NCI-H2029 (cell line): ENCODE data around the gene CLK1.
"Not testable (repeated sequence)": the region's sequence is repeated elsewhere in the genome, so short reads cannot be mapped to it uniquely, and the experiment has no call there.

Source experiments
- DNase-seq: peaks from one replicate; lab custom pipeline; 2025; lab: John Stamatoyannopoulos, UW

Gene CLK1

DNA sequence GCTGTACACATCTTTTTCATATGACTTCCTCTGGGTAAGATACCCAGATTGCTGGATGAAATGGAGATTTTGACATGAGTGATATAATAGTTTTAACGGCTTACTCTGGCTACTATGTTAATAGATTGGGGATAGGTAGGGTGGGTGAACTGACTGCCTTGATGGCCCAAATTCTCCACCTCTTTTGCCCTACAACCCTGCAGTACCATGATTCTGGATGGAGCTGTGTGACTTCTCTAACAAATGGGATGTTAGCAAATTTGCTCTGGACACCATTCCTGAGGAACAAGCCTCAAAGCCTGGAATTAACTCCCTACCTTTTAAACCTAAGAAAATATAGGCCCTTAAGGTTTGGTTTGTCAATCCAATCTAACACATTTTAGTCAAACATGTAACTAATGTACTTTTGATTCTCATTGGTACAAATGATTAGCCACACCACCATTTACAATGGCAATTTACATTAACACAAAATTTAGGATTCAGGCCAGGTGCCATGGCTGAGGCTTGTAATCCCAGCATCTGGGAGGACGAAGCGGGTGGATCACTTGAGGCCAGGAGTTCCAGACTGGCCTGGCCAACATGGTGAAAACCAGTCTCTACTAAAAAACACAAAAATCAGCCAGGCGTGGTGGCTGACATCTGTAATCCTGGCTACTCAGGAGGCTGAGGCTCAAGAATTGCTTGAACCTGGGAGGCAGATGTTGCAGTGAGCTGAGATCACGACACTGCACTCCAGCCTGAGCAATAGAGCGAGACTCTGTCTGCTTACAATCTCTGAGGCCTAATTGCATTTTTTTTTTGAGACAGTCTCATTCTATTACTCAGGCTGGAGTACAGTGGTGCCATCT is 12.8 kb downstream of the CLK1 start:
- no peak for DNase-seq

DNA sequence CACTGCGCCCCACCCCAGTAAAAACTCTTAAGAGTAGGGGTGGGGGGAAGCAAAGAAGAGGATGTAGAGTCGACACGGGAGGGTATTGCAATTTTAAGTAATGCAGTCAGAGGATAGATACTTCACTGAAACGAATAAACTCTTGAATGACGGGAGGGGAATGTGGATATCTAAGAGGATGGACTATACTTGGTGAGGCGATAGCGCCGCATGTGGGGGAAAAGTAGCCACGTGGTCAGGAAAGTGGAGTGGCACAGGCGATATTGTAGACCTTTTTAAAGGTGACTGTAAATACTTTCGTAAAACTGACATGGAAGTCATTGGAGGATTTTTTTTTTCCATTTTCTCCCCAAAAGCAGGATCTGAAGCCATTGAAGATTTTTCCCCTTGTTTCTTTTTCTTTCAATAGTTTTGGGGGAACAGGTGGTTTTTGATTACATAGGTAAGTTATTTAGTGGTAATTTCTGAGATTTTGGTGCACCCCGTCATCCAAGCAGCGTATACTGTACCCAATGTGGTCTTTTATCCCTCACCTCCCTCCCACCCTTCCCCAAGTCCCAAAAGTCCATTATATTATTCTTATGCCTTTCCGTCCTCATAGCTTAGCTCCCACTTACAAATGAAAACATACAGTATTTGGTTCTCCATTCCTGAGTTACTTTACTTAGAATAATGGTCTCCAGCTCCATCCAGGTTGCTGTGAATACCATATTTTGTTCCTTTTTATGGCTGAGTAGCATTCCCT is 13.8 kb downstream of the CLK1 start:
- DNase-seq = no peak

DNA sequence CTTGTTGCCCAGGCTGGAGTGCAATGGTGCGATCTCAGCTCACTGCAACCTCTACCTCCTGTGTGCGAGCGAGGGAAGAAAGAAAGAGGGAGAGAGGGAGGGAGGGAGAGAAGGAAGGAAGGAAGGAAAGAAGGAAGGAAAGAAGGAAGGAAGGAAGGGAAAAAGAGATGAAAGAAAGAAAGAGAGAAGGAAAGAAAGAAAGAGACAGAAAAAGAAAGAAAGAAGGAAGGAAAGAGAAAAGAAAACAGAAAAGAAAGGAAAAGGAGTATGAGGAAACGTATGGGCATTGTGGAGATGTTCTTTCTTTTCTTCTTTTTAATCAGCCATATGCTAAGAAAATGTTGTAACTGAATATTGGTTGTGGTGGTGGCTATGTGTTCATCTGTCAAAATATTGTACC is 16.5 kb downstream of the CLK1 start:
- no peak for DNase-seq

DNA sequence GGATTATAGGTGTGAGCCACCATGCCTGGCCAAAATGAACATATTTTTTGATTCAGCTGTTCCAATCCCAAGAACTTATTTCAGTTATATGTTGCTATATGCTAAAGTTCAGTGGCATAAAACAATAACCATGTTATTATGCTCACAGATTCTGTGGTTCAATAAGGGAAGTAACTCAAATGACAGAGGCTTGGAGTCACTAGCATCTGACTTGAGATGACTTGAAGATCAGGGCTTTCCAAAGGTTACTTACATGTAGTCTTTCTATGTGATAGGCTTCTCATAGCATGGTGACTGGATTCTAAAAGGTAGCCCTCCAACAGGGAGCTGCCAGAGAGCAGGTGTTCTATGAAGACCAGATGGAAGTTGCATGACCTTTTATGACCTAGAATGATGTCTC is 17.2 kb downstream of the CLK1 start:
- DNase-seq = no peak

DNA sequence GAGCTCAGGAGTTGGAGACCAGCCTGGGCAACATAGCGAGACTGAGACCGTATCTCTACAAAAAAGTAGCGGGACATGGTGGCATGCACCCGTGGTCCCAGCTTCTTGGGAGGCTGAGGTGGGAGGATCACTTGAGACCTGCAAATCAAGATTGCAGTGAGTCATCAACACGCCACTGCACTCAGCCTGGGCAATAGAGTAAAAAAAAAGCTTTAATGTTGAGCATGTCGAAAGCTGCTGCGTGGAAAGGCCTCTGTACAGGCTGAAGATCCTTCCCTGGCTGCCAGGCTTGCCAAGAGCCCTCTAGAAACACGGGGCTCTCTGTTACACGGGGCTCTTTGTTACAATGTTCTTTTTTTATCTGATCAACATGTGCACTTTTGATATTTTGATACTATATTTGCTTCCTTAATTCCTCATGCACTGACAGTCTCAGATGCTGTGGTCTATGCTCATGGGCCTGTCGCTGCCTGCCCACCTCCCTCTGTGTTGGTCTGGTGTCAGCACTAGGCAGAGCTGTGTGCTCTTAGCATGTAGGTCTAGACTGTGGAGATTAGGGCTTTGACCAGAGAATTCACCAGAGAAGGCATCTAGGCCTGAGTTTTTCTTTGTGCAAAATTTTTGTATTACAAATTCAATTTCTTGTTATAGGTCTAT is 18.7 kb downstream of the CLK1 start:
- DNase-seq = no peak

DNA sequence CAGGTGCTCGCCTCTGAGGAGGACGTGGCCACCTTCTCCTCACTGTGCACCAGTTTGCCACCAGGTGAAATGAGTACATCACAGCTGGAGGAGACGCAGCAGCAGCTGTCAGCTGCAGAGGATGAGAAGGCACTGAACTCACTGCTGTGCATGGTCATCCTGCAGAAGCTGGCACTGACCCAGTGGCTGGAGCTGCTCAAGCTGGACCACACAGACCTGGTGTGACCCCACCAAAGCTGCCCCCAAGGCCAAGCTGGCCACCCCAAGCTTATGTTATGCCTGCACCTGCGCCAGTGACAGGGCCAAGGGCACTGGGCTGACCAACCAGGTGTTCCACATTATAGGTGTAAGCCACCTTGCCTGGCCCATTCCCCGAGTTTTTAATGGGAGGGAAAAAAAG is 19.3 kb downstream of the CLK1 start:
- no peak for DNase-seq

DNA sequence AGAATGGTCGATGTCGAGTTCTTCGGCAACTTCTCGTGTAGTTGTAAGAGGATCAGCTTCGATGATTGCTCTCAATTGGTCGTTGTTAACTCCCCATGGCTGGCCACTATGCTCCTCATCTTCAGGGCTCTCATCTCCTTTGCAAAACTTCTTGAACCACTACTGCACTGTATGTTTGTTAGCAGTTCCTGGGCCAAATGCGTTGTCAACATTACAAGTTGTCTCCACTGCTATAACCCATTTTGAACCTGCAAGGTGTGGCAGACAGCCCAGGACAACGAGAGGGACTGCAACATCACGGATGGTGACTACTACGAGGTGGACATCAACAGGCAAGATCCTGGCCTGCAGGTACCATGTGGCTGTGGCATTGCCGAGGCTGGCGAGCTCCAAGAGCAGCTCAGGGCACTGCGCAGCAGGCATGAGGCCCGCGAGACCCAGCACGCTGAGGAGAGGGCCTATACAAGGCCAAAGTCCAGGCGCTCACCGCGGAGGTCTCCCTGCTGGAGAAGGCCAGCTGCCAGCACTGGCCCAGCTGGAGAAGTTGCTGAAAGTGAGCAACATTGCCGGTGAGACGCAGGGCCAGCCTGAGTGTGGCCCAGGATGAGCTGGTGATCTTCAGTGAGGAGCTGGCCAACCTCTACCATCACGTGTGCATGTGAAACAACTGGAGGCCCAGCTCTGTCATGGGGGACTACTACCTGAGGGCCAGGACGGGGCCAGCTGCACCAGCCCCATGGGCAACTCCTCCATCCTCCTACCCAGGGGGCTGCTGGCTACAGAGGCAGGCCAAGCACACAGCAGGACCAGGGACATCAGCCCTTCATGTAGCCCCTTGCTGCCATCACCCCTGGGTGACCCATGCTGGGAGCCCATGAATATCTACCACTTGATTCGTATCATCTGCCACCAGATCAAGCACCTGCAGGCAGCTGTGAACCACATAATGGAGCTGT is 20.2 kb downstream of the CLK1 start:
- DNase-seq = no peak

DNA sequence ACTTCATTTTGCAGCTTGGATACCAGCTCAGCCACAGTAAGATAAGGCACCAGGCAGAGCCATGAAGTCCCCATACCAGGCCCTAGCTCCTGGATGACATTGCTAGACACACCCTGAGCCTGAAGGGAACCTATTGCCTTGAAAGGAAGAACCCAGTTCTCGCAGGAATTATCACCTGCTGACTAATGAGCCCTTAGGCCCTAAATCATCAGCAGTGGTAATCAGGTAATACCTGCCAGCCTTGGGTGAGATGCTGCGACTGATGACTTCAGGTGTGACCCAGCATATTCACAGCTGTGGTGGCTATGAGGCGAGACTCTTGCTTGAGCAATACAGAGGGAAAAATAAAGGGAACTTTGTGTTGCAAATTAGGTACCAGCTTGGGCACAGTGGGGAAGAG is 24.9 kb downstream of the CLK1 start:
- no peak for DNase-seq

DNA sequence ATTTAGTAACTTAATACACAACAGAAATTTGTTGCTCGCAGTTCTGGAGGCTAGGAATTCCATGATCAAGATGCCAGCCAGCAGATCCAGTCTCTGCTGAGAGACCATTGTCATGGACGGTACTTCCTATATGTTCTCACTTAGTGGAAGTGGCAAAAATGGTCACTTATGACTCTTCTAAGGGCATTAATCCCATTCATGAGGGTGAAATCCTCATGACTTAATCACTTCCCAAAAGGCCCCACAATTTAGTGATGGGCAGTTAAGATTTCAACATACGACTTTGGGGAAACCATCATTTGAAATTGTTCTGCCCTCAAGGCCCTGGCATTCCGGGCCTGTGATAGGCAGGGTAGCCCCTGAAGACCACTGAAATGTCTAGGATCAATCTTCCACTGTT is 29.8 kb downstream of the CLK1 start:
- no peak for DNase-seq

DNA sequence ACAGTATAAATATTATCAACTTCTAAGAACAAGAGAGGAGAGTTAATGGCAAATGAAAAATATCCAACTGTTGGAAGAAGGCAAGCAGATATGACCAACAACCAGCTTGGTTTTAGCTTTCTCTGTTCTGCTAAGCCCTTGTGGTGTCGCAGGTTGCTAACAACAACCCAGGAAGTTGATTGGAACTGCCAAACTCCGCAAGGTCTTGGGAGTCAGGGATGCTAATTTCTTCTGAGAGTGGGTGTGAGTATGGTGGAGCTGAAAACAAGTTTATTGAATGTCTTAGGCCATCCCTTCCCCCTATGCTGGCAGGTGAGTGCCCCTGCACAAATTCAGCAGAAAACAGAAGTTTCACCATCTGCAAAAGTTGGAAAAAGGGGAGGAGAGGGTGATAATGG is 35.2 kb downstream of the CLK1 start:
- DNase-seq = no peak

DNA sequence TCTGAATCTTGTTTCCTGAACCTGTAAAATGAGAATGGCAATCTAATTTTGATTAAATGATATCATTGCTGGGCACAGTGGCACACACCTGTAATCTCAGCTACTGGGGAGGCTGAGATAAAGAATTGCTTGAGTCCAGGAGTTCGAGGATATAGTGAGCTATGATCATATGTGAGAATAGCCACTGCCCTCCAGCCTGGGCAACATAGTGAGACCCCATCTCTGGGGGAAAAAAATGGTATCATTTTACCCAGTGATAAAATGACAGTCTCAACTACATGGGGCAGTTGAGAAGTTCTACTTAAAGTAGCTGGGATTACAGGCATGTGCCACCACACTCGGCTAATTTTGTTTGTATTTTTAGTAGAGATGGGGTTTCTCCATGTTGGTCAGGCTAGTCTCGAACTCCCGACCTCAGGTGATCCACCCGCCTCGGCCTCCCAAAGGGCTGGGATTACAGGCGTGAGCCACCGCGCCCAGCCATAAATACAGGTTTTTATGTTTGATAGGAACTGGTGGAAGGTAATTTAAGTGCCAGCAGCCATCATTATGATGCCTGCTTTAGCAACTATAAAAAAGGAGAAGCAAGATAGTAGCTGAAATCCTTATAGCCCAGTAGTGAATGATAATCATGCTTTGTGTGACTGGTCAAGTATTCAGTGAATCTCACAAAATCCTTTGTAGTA is 35.7 kb downstream of the CLK1 start:
- DNase-seq = no peak

DNA sequence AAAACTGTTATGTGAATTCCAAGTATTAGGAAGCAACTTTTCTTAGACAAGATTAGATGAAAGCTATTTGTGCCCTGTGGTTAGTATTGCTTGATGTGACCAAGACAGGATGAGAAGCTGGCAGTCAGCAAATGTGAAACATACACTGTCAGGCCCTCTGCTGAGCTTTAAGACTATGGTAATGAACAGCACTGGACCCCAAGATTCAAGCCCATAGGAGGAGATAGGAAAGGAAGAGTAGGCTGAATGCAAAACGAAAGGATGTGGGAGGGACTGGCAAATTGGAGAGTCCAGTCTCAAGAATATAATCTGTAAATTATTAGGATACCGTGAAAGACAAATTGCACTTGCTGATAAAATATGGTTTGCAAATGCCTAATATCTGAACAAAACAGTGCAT is 36.4 kb downstream of the CLK1 start:
- DNase-seq = no peak

DNA sequence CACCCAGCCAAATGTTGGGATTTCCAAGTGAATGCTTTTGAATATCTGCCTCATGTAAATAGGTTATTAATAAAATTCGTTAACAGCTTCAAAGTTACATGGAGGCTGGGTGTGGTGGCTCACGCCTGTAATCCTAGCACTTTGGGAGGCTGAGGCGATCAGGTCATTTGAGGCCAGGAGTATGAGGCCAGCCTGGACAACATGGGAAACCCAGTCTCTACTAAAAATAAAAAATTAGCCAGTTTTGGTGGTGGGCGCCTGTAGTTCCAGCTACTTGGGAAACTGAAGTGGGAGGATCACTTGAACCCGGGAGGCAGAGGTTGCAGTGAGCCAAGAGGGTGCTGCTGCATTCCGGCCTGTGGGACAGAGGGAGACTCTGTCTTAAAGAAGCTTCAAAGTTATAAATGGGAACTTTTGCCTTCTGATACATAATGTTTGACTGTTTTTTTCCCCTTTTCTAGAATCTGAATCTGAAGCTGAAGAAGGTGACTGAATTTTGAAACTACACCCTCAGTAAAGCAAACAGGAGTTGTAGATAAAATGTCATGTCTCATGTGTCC is 42.7 kb downstream of the CLK1 start:
- DNase-seq = no peak

DNA sequence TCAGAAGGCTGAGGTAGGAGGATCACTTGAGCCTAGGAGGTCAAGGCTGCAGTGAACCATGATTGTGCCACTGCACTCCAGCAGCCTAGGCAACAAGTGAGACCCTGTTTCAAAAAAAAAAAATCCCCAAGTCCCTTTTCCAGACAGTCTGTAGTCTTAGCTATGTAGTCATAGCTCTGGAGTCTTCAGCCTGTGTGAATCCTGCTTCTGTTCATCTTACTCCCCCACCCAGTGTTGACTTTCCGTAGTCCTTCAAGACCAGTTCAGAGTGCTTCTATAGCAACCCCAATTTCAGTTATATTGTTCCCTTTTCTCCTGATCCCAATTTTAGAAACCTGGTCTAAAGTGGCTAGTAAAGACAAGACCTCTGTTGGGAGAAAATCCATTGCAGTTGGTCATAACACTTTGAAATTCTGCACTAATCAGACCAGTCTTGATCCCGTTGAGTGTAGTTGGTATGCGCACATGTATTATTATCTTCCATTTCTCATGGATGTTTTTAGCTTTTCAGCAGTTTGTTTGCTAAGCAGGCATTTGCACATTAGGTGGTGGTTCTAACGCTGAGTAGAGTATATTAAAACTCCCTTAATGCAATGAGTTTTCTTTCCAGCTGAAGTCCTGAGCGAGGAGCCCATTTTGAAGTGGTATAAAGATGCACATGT is 43.8 kb downstream of the CLK1 start:
- no peak for DNase-seq

DNA sequence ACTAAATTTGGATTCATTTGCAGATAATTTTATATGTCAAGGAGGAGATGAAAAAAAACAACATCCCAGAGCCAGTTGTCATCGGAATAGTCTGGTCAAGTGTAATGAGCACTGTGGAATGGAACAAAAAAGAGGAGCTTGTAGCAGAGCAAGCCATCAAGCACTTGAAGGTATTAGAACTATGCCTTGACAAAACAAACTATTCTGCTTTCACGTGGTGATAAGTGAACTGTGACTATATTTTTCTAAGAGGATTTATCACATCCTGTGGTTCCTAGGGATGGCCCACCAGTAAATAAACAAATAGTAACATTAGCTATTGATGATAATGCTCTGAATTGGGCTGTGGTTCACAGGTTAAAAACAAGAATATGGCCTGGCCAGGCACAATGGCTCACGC is 45.7 kb downstream of the CLK1 start:
- not testable (repeated sequence) for DNase-seq

DNA sequence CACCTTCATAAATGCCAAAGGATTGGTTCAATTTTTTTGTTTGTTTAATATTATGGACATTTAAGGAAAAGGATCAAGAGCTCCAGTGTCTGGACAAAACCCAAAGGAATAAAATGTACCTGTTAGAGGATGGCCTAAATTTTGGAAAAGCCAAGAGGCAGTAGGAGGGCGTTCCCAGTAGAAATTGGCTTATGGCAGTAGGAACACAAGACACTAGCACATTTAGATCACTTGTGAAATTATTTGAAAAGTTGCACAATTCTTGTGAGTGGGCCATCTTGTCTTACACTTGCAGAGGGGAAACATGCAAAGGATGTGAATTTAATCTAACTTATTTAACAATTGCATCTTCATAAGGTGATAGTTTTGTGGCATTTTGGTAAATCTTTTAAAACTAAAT is 49.5 kb downstream of the CLK1 start:
- no peak for DNase-seq

DNA sequence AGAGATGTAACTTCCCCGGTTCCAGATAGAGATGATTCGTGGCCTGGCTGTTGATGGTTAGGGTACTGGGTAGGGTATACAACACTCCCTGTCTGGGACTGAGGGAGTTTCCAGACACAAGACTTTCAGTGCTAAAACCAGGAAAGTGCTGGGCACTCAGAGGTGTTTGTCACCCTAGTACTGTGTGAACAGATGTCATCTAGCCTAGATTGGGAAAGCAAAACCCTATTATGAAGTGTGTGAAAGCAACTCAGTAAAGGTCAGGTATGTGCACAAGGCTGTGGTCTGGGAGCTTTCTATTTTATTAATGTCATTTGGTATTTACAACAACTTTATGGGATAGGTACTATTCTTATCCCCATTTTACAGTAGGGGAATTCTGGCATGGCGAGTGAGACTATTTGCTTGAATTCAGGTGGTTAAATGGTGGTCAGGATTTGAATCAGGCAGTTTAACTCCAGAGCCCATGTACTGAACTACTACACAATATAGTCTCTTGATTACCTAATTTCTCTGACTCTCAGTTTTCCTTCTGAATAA is 50.1 kb downstream of the CLK1 start:
- no peak for DNase-seq

DNA sequence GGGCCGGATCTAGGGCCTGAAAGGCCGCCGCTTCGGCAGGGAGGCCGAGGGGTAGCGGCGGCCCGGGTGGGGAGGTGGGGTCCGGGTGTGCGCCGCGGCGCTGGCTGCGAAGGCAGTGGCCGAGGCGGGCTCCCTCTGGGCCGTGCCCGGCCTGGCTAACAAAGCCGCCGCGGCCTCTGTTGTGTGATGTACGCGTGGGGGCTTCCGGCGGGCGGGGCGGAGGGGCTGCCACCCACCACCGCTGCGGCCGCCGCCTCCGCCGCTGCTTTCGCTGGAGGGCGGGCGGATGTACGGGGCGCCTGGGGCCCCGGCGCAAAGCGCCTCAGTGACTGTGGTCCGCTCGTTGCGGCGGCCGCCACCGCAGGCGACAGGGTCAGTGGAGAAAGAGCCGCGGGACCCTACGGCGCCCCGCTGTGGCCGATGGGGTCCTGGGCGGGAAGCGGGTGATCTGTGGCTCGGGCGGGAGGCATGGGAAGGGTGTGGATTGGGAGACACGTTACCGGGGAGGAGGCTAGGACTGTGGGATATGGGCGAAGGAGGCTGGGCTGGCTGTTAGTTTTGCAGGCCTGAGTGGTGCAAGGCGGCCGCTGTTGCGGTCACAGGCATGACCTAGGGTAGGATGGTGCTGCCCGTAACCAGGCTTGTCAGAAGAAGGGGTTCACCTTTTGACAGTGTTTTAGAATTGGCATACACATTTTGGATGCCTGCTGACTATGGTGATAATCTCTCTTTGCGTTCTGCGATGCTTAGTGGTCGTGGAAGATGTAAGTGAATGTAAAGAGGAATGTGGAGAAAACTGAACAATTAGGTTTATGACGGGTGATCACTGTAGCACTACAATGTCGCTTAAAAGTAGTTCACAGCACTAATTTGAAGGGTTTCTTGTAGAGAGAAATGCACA is 52.1 kb downstream of the CLK1 start:
- no peak for DNase-seq
